Stimulated activated memory B cell treated with anti-CD40 and anti-IgM and Interleukin-4, amounts not matched to agents 10 μg/mL and 1 μg/mL and 100 μg/mL, for 72 hours (primary cell): ENCODE measurements around the gene NDUFS6.
"Not testable (repeated sequence)": the region's sequence is repeated elsewhere in the genome, so short reads cannot be mapped to it uniquely, and the experiment has no call there.

Experiments used
- ATAC-seq: fragments of 150-1000 bp; cut with Tn5 transposase; 2 replicates; pipeline ENCODE4 v1.10.0; 2021
- H3K27ac Mint-ChIP-seq: one replicate; pipeline ENCODE4 v1.8.0; 2022; ENCODE audit warnings: mild to moderate bottlenecking, mixed read lengths
- H3K27me3 Mint-ChIP-seq: one replicate; pipeline ENCODE4 v1.8.0; 2022; ENCODE audit warnings: mixed read lengths
- H3K36me3 Mint-ChIP-seq: one replicate; pipeline ENCODE4 v1.8.0; 2022; ENCODE audit warnings: mixed read lengths
- H3K4me1 Mint-ChIP-seq: one replicate; pipeline ENCODE4 v1.8.0; 2022; ENCODE audit warnings: mixed read lengths
- H3K4me3 Mint-ChIP-seq: one replicate; pipeline ENCODE4 v1.8.0; 2022; ENCODE audit warnings: mild to moderate bottlenecking, moderate library complexity, mixed read lengths
- H3K9me3 Mint-ChIP-seq: one replicate; pipeline ENCODE4 v1.8.0; 2022; ENCODE audit warnings: mixed read lengths

The NDUFS6 gene

DNA sequence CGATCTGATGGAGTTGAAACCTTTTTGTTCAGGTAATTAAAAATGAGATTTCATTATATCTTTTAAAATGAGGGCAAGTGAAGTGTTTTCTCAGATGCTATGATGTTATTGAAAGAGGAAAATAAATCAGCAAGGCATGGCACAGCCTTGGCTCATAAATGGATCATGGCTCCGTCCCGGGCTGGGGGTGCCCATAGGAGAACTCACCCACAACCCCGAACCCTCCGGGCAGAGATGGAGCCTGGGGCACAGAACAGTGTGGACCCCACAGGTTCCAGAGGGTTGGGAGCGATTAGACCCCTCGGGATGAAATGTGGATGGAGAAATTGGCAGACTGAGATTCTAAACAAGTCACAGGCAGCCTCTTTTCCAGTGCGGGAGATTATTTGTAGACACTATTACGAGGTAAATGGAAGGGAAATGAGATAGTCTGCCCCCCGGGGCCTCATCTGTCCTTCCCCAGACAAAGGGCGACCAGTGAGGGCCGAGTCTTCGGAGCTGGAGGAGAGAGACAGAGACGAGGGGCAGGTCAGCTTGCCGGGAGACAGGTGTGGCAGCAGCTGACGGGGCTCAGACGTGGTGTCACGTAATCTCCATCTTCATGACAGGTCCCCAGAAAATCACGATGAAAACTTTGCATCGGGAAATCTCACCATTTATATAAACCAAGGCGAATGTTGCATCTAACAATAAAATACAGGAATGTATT is 33.7 kb downstream of the NDUFS6 start:
- no peak overlapping the region for H3K4me3 Mint-ChIP-seq
- ATAC-seq: no peak
- no peaks in the 10 kb centered on the region for H3K9me3 Mint-ChIP-seq
- H3K27me3 Mint-ChIP-seq: peaks cover 36% of the 10 kb centered on the region
- H3K36me3 Mint-ChIP-seq: peaks cover 6% of the 10 kb centered on the region
- H3K27ac Mint-ChIP-seq: no peak overlapping the region
- no peaks in the 10 kb centered on the region for H3K4me1 Mint-ChIP-seq

DNA sequence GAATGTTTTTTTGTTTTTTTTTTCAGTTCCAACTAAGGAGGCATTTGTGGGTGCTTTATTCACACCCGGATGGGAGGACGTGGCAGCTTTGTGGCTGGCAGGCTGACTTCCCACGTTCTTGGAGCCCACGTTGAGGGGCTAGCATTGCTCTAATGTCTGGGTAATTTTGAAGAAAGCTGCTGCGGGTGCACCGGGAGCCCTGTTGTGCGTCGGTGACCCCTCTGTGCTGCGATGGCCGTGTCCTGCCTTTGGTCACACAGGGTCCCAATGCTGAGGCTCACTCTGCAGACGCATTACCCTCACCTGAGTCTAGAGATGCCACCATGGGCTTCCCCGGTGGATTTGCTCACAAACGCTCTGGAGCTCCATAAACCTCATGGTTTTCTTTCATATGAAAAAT is 34.2 kb downstream of the NDUFS6 start:
- H3K27me3 Mint-ChIP-seq: peaks cover 42% of the 10 kb centered on the region
- no peak for ATAC-seq
- H3K4me1 Mint-ChIP-seq: no peaks in the 10 kb centered on the region
- no peaks in the 10 kb centered on the region for H3K9me3 Mint-ChIP-seq
- H3K36me3 Mint-ChIP-seq: peaks cover 6% of the 10 kb centered on the region
- H3K4me3 Mint-ChIP-seq: no peak overlapping the region
- no peak overlapping the region for H3K27ac Mint-ChIP-seq

DNA sequence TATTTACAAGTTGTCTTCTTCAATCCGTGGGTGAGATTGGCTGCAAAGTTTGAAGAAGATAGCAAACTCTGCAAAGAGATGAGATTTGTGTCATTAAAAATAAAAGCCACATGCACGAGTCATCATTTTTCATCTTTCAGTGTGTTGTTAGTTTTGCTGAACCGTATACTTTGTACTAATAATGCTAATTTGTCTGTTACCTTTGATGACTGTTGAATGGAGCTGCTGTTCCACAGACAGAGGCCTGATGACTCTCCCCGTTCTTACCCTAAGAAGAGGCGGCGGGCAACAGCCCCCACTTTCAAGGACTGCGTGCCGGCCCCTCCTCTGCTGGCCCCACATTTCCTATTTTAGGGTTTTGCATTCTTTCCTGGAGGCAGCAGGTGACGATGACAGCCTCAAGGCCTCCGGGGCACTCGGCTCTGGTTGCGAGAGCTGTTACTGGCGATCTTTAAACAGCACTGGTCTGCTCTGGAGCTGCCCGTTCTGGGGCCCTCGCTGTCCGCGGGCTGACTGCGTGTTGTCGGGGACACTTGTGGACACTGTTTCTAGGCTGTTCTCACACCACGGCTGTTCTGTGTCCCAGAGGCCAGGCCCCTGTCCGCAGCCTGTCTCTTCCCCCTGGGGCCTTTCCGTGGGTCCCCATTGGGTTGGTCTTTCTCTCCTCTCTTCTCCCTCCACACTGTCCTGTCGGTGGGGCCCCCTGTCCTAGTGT is 35.1 kb downstream of the NDUFS6 start:
- ATAC-seq: no peak
- H3K27me3 Mint-ChIP-seq: peaks cover 50% of the 10 kb centered on the region
- no peaks in the 10 kb centered on the region for H3K4me1 Mint-ChIP-seq
- no peaks in the 10 kb centered on the region for H3K9me3 Mint-ChIP-seq
- no peak overlapping the region for H3K27ac Mint-ChIP-seq
- no peak overlapping the region for H3K4me3 Mint-ChIP-seq
- no peaks in the 10 kb centered on the region for H3K36me3 Mint-ChIP-seq

GRCh38 chr5:1836891-1837880 is 36.0 kb downstream of the NDUFS6 start:
- no peak overlapping the region for H3K4me3 Mint-ChIP-seq
- no peaks in the 10 kb centered on the region for H3K9me3 Mint-ChIP-seq
- H3K27ac Mint-ChIP-seq: no peak overlapping the region
- peaks cover 50% of the 10 kb centered on the region for H3K27me3 Mint-ChIP-seq
- no peaks in the 10 kb centered on the region for H3K4me1 Mint-ChIP-seq
- peak; percentile 29 for ATAC-seq
- no peaks in the 10 kb centered on the region for H3K36me3 Mint-ChIP-seq

- Mint-ChIP-seq H3K27ac (no peak overlapping the region), H3K4me1 (no peaks in the 10 kb centered on the region), H3K9me3 (no peaks in the 10 kb centered on the region), H3K4me3 (no peak overlapping the region), H3K36me3 (no peaks in the 10 kb centered on the region), H3K27me3 (peaks cover 50% of the 10 kb centered on the region)
- ATAC-seq: no peak
Observed at GRCh38 chr5:1838013-1838412, 36.8 kb downstream of the NDUFS6 start.

- Mint-ChIP-seq H3K4me3 (no peak overlapping the region), H3K27me3 (peaks cover 37% of the 10 kb centered on the region), H3K27ac (no peak overlapping the region), H3K4me1 (no peaks in the 10 kb centered on the region), H3K9me3 (no peaks in the 10 kb centered on the region), H3K36me3 (no peaks in the 10 kb centered on the region)
- ATAC-seq: peak; percentile 24
Observed at GRCh38 chr5:1840071-1840547, 38.9 kb downstream of the NDUFS6 start.

DNA sequence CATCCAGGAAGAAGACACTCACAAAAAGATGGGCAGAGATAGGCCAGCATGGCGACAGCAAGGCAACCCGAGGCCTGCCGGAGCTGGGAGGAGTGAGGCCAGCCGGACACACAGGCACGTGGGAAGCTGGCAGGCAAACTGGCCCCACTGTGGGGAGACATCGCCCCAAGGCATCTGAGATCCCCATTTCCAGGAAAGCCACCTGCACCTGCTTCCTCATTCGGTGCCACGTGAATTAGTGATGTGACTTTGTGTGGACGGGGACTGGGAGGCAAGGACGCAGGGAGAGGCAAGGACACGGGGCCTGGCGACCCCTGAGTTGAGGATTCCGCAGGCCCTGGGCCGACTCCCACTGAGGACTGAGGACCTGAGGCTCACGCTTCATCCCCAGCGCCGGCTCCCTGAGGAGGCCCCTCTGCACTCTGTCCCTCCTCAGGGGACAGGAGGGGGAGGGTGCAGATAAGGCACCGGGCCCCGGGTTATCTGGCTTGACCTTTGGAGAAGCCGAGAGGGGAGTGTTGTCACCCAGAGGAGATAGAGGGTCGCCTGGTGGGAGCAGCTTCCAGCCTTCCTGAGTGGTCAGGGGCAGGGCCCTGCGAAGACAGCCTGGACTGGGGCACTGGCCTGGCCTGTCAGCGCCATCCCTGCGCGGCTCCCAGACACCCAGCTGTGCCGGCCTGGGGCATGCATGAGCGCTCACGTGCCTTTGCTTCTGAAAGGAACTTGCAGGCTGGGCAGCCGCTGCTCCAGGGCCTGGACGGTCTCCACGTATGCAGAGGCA is 39.7 kb downstream of the NDUFS6 start:
- Mint-ChIP-seq H3K27me3 (peaks cover 36% of the 10 kb centered on the region), H3K27ac (no peak overlapping the region), H3K36me3 (no peaks in the 10 kb centered on the region), H3K4me1 (no peaks in the 10 kb centered on the region), H3K9me3 (no peaks in the 10 kb centered on the region), H3K4me3 (no peak overlapping the region)
- no peak for ATAC-seq

DNA sequence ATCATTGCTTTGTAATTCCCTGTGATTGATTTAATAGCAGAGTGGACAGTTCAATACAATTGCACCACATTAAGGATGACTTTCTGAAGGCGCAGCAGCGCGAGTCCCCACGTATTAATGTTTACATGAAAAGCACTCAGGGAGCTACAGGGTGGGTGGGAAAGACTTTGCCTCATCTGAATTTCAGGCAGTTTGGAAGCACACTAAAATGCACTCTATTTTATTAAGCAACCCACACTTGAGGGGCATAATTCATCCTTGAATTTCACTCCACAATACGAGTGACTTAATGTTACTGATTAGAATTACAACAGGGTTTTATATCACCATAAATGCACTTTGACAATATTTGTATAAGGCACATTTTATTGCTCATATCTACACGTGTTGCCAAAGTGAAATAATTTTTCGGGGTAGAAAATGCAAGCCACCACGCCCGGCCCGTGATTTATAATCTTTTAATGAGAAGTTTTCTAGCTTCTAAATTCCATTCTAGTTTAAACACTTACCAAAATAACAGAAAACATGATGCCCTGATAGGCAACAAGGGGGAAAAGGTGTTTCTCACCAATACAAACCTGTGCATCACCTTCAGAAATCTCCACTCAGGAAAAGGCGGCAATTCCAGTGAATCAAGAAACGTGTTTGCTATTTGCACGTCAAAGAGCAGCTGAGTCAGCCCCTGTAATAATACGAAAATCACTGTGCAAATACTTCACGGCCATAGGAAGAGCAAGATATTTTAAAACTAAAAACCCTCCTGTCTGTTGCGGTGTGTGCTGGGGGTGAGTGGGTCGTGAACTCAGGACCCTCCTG is 41.0 kb downstream of the NDUFS6 start:
- H3K27me3 Mint-ChIP-seq: peaks cover 36% of the 10 kb centered on the region
- H3K4me1 Mint-ChIP-seq: no peaks in the 10 kb centered on the region
- H3K4me3 Mint-ChIP-seq: no peak overlapping the region
- H3K36me3 Mint-ChIP-seq: no peaks in the 10 kb centered on the region
- H3K9me3 Mint-ChIP-seq: no peaks in the 10 kb centered on the region
- ATAC-seq: no peak
- H3K27ac Mint-ChIP-seq: no peak overlapping the region

DNA sequence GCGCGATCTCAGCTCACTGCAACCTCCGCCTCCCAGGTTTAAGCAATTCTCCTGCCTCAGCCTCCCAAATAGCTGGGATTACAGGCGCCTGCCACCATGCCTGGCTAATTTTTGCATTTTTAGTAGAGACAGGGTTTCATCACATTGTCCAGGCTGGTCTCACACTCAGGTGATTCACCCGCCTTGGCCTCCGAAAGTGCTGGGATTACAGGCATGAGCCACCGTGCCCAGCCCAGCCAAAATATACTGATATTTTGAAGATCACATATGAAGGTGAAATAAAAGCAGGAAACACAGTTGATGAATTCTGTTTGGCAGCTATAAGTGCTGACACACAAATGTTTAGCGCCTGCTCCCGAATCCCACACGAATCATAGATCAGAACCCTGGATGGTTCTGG is 42.6 kb downstream of the NDUFS6 start:
- H3K27ac Mint-ChIP-seq, H3K4me3 Mint-ChIP-seq, H3K36me3 Mint-ChIP-seq, ATAC-seq, H3K9me3 Mint-ChIP-seq, H3K4me1 Mint-ChIP-seq: not testable (repeated sequence)
- H3K27me3 Mint-ChIP-seq: peaks cover 34% of the 10 kb centered on the region

- no peaks in the 10 kb centered on the region for H3K36me3 Mint-ChIP-seq
- H3K9me3 Mint-ChIP-seq: no peaks in the 10 kb centered on the region
- H3K27me3 Mint-ChIP-seq: peaks cover 23% of the 10 kb centered on the region
- no peak for ATAC-seq
- H3K27ac Mint-ChIP-seq: no peak overlapping the region
- no peak overlapping the region for H3K4me3 Mint-ChIP-seq
- H3K4me1 Mint-ChIP-seq: no peaks in the 10 kb centered on the region
Observed at GRCh38 chr5:1844708-1845436, 43.7 kb downstream of the NDUFS6 start.

DNA sequence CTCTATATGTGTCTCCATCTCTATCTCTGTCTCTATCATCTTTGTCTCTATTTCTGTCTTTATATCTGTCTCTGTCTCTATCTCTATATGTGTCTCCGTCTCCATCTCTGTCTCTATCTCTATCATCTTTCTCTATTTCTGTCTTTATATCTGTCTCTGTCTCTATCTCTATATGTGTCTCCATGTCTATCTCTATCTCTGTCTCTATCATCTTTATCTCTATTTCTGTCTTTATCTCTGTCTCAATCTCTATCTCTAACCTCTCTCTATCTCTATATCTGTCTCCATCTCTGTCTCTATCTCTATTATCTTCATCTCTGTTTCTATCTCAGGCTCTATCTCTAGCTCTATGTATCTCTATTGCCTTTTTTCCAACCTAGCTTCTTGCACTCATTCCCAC is 44.5 kb downstream of the NDUFS6 start:
- no peak for ATAC-seq
- Mint-ChIP-seq H3K4me3 (no peak overlapping the region), H3K36me3 (no peaks in the 10 kb centered on the region), H3K9me3 (no peaks in the 10 kb centered on the region), H3K27ac (no peak overlapping the region), H3K4me1 (no peaks in the 10 kb centered on the region), H3K27me3 (peaks cover 16% of the 10 kb centered on the region)

DNA sequence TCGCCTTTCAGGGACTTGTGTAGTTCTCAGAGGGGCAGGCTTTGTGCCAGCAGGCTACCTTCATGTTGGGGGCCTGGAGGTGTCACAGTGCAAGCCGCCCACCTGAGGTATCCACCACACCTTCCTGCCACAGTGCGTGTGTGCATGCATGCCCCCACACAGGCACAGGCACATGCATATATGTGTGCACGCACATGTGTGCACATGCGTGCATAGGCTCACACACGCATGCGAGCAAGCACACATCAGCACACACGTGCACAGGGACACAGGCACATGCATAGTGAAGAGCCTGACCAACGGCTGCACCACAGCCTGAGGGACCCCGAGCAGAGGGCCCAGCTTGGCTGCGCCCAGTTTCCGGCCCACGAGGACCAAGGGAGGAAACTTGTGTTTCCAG is 45.4 kb downstream of the NDUFS6 start:
- Mint-ChIP-seq H3K27ac (no peak overlapping the region), H3K4me3 (no peak overlapping the region), H3K27me3 (peaks cover 19% of the 10 kb centered on the region), H3K9me3 (no peaks in the 10 kb centered on the region), H3K36me3 (no peaks in the 10 kb centered on the region), H3K4me1 (no peaks in the 10 kb centered on the region)
- ATAC-seq: no peak

- Mint-ChIP-seq H3K27ac (no peak overlapping the region), H3K27me3 (peaks cover 24% of the 10 kb centered on the region), H3K4me1 (no peaks in the 10 kb centered on the region), H3K36me3 (no peaks in the 10 kb centered on the region), H3K4me3 (no peak overlapping the region), H3K9me3 (no peaks in the 10 kb centered on the region)
- no peak for ATAC-seq
Observed at GRCh38 chr5:1847056-1847455, 45.8 kb downstream of the NDUFS6 start.
